Activated CD8-positive, alpha-beta T cell treated with anti-CD3 and anti-CD28 coated beads, Interleukin-2, amount 10 ng/mL, durations not matched to agents 7 days and 5 days (primary cell): ENCODE data around the gene MKLN1. TPM values are rescaled to one million over a fixed set of nuclear protein-coding genes. Genes with fewer than 3 reads are reported as not detected.

Experiments used
- ATAC-seq: fragments of 150-1000 bp; cut with Tn5 transposase; one replicate; pipeline ENCODE4 v1.10.0; 2021; ENCODE audit warnings: moderate library complexity
- CTCF ChIA-PET: fragments of 350-600 bp; sonication (Branson Sonifier 250); formaldehyde crosslinking; loops from one replicate; lab custom pipeline; 2021; ENCODE audit warnings: antibody characterized with exemption; lab: Charles Lee
- POLR2A ChIA-PET: fragments of 350-600 bp; sonication (Branson Sonifier 250); formaldehyde crosslinking; loops from one replicate; lab custom pipeline; 2021; ENCODE audit warnings: antibody characterized with exemption; lab: Charles Lee
- DNase-seq: peaks from one replicate; pipeline ENCODE4 v3.0.0-alpha.2; 2020
- H3K27ac Mint-ChIP-seq: one replicate; pipeline ENCODE4 v1.8.0; 2021; ENCODE audit warnings: mild to moderate bottlenecking, mixed read lengths
- H3K27me3 Mint-ChIP-seq: one replicate; pipeline ENCODE4 v1.8.0; 2021; ENCODE audit warnings: low read depth, mixed read lengths
- H3K36me3 Mint-ChIP-seq: one replicate; pipeline ENCODE4 v1.8.0; 2021; ENCODE audit warnings: low read depth, mixed read lengths
- H3K4me1 Mint-ChIP-seq: one replicate; pipeline ENCODE4 v1.8.0; 2021; ENCODE audit warnings: low read depth, mixed read lengths
- H3K4me3 Mint-ChIP-seq: one replicate; pipeline ENCODE4 v1.8.0; 2021; ENCODE audit warnings: mild to moderate bottlenecking, mixed read lengths
- H3K9me3 Mint-ChIP-seq: one replicate; pipeline ENCODE4 v1.8.0; 2022; ENCODE audit warnings: mixed read lengths; ENCODE audit not compliant: insufficient read depth
- total RNA-seq, 2 experiments: library from RNA; stranded (reverse); gene quantifications; one replicate each; pipeline ENCODE4 v1.2.3, GENCODE V29; 2021

The MKLN1 gene
- total RNA-seq, 2 experiments from 2014 or later, result 31.6 to 34.0 TPM

GRCh38 chr7:131357282-131357880, 29.7 kb downstream of the MKLN1 start:
- no peak for ATAC-seq
- Mint-ChIP-seq H3K27ac (no peak overlapping the region), H3K27me3 (no peaks in the 10 kb centered on the region), H3K36me3 (no peaks in the 10 kb centered on the region), H3K9me3 (no peaks in the 10 kb centered on the region), H3K4me3 (no peak overlapping the region), H3K4me1 (peaks cover 37% of the 10 kb centered on the region)
- ChIA-PET CTCF (interaction anchor here (0.9 kb wide), 1 partner anchor 19 kb away, joined by 3 read pairs; no protein-coding TSS in a partner anchor), POLR2A (no interaction called here)
- no peak for DNase-seq

GRCh38 chr7:131358636-131359035, 31.0 kb downstream of the MKLN1 start:
- H3K9me3 Mint-ChIP-seq, result no peaks in the 10 kb centered on the region
- ATAC-seq, result no peak
- no peak overlapping the region for H3K27ac Mint-ChIP-seq
- no peaks in the 10 kb centered on the region for H3K27me3 Mint-ChIP-seq
- no peak for DNase-seq
- ChIA-PET POLR2A (no interaction called here), CTCF (no interaction called here)
- H3K4me3 Mint-ChIP-seq, result peak overlapping the region; percentile 9
- no peaks in the 10 kb centered on the region for H3K36me3 Mint-ChIP-seq
- H3K4me1 Mint-ChIP-seq, result peaks cover 39% of the 10 kb centered on the region

GRCh38 chr7:131359136-131359776, 31.6 kb downstream of the MKLN1 start:
- POLR2A ChIA-PET, result interaction anchor here (1.2 kb wide), 1 partner anchor 128 kb away, joined by 3 read pairs; no protein-coding TSS in a partner anchor
- peaks cover 40% of the 10 kb centered on the region for H3K4me1 Mint-ChIP-seq
- no peak overlapping the region for H3K27ac Mint-ChIP-seq

GRCh38 chr7:131363719-131364118, 36.0 kb downstream of the MKLN1 start:
- no peak for ATAC-seq
- no peak for DNase-seq
- no peaks in the 10 kb centered on the region for H3K9me3 Mint-ChIP-seq
- CTCF ChIA-PET, result interaction anchor here (0.6 kb wide), 1 partner anchor 316 kb away, joined by 3 read pairs; no protein-coding TSS in a partner anchor
- H3K27ac Mint-ChIP-seq, result no peak overlapping the region
- peaks cover 59% of the 10 kb centered on the region for H3K4me1 Mint-ChIP-seq
- H3K4me3 Mint-ChIP-seq, result no peak overlapping the region
- peaks cover 14% of the 10 kb centered on the region for H3K36me3 Mint-ChIP-seq
- no peaks in the 10 kb centered on the region for H3K27me3 Mint-ChIP-seq
- POLR2A ChIA-PET, result no interaction called here

More at GRCh38 chr7:131359136-131359776, 31.6 kb downstream of the MKLN1 start:
- Mint-ChIP-seq H3K36me3 (no peaks in the 10 kb centered on the region), H3K27me3 (no peaks in the 10 kb centered on the region), H3K9me3 (no peaks in the 10 kb centered on the region), H3K4me3 (no peak overlapping the region)
- no peak for ATAC-seq
- CTCF ChIA-PET, result interaction anchor here (1.0 kb wide), 1 partner anchor 251 kb away, joined by 3 read pairs; no protein-coding TSS in a partner anchor
- DNase-seq, result no peak

GRCh38 chr7:131364767-131365344, 37.2 kb downstream of the MKLN1 start:
- H3K9me3 Mint-ChIP-seq, result no peaks in the 10 kb centered on the region
- H3K27me3 Mint-ChIP-seq, result no peaks in the 10 kb centered on the region
- ChIA-PET CTCF (interaction anchor here (1.2 kb wide), 1 partner anchor 27 kb away, joined by 3 read pairs; no protein-coding TSS in a partner anchor), POLR2A (interaction anchor here (0.7 kb wide), 1 partner anchor 130 kb away, joined by 5 read pairs; no protein-coding TSS in a partner anchor)
- peaks cover 14% of the 10 kb centered on the region for H3K36me3 Mint-ChIP-seq
- ATAC-seq, result no peak
- no peak for DNase-seq
- H3K27ac Mint-ChIP-seq, result no peak overlapping the region
- H3K4me3 Mint-ChIP-seq, result no peak overlapping the region
- peaks cover 53% of the 10 kb centered on the region for H3K4me1 Mint-ChIP-seq

- peaks cover 54% of the 10 kb centered on the region for H3K4me1 Mint-ChIP-seq
- no peaks in the 10 kb centered on the region for H3K9me3 Mint-ChIP-seq
- H3K36me3 Mint-ChIP-seq, result peaks cover 14% of the 10 kb centered on the region
- H3K4me3 Mint-ChIP-seq, result no peak overlapping the region
- ChIA-PET CTCF (interaction anchor here (1.2 kb wide), 1 partner anchor 28 kb away, joined by 3 read pairs; no protein-coding TSS in a partner anchor), POLR2A (interaction anchor here (0.8 kb wide), 1 partner anchor 672 kb away, joined by 3 read pairs; no protein-coding TSS in a partner anchor)
- ATAC-seq (no peak), DNase-seq (no peak)
- no peak overlapping the region for H3K27ac Mint-ChIP-seq
- no peaks in the 10 kb centered on the region for H3K27me3 Mint-ChIP-seq
Measured at GRCh38 chr7:131365838-131366237, 38.2 kb downstream of the MKLN1 start.

- Mint-ChIP-seq H3K4me3 (no peak overlapping the region), H3K27ac (no peak overlapping the region)
- CTCF ChIA-PET, result no interaction called here
Measured at GRCh38 chr7:131369354-131369753, 41.7 kb downstream of the MKLN1 start.

GRCh38 chr7:131370523-131370968, 42.9 kb downstream of the MKLN1 start:
- H3K27ac Mint-ChIP-seq, result peak overlapping the region; percentile 64
- POLR2A ChIA-PET, result no interaction called here

More at GRCh38 chr7:131369354-131369753, 41.7 kb downstream of the MKLN1 start:
- ATAC-seq, result no peak
- Mint-ChIP-seq H3K27me3 (no peaks in the 10 kb centered on the region), H3K9me3 (no peaks in the 10 kb centered on the region), H3K4me1 (peaks cover 50% of the 10 kb centered on the region), H3K36me3 (peaks cover 14% of the 10 kb centered on the region)
- DNase-seq, result no peak
- POLR2A ChIA-PET, result no interaction called here

GRCh38 chr7:131371411-131371810, 43.7 kb downstream of the MKLN1 start:
- Mint-ChIP-seq H3K9me3 (no peaks in the 10 kb centered on the region), H3K27ac (no peak overlapping the region), H3K36me3 (peaks cover 8% of the 10 kb centered on the region), H3K4me3 (no peak overlapping the region), H3K27me3 (no peaks in the 10 kb centered on the region), H3K4me1 (peaks cover 34% of the 10 kb centered on the region)
- POLR2A ChIA-PET, result no interaction called here
- CTCF ChIA-PET, result interaction anchor here (0.6 to 1.2 kb wide), 2 partner anchors 10 to 12 kb away, joined by 3 read pairs; no protein-coding TSS in a partner anchor
- no peak for DNase-seq
- no peak for ATAC-seq

More at GRCh38 chr7:131370523-131370968, 42.9 kb downstream of the MKLN1 start:
- no peaks in the 10 kb centered on the region for H3K9me3 Mint-ChIP-seq
- CTCF ChIA-PET, result interaction anchor here (0.6 to 0.7 kb wide), 2 partner anchors 11 to 22 kb away, joined by 3 read pairs; no protein-coding TSS in a partner anchor
- no peaks in the 10 kb centered on the region for H3K27me3 Mint-ChIP-seq
- DNase-seq (peak; percentile 74), ATAC-seq (peak; percentile 91)
- peak overlapping the region; percentile 1 for H3K4me3 Mint-ChIP-seq
- peaks cover 39% of the 10 kb centered on the region for H3K4me1 Mint-ChIP-seq
- H3K36me3 Mint-ChIP-seq, result peaks cover 11% of the 10 kb centered on the region

GRCh38 chr7:131372554-131372953, 44.9 kb downstream of the MKLN1 start:
- Mint-ChIP-seq H3K27ac (no peak overlapping the region), H3K9me3 (no peaks in the 10 kb centered on the region), H3K27me3 (no peaks in the 10 kb centered on the region), H3K4me3 (no peak overlapping the region), H3K36me3 (peaks cover 11% of the 10 kb centered on the region), H3K4me1 (peaks cover 30% of the 10 kb centered on the region)
- ChIA-PET POLR2A (no interaction called here), CTCF (interaction anchor here (1.2 kb wide), 1 partner anchor 11 kb away, joined by 3 read pairs; no protein-coding TSS in a partner anchor)
- ATAC-seq (no peak), DNase-seq (no peak)

GRCh38 chr7:131374821-131375220, 47.1 kb downstream of the MKLN1 start:
- Mint-ChIP-seq H3K27ac (no peak overlapping the region), H3K9me3 (no peaks in the 10 kb centered on the region), H3K27me3 (no peaks in the 10 kb centered on the region), H3K4me1 (peaks cover 19% of the 10 kb centered on the region), H3K36me3 (peaks cover 7% of the 10 kb centered on the region), H3K4me3 (no peak overlapping the region)
- no peak for DNase-seq
- no peak for ATAC-seq
- POLR2A ChIA-PET, result no interaction called here
- CTCF ChIA-PET, result no interaction called here
